Neural cell (in vitro differentiated cells): ENCODE data around the gene HNRNPLL. TPM values are rescaled to one million over a fixed set of nuclear protein-coding genes. Genes with fewer than 3 reads are reported as not detected.

Experiments used
- H2AFZ ChIP-seq: fragments of 200-600, 300-800 bp; sonication (generic), shearing (Covaris generic); 2 replicates; pipeline ENCODE4 v1.6.0; 2014; ENCODE audit warnings: low read depth, mild to moderate bottlenecking, antibody characterized with exemption, low read length, moderate library complexity
- H3F3A ChIP-seq: fragments of 200-600 bp; shearing (Covaris generic); 2 replicates; pipeline ENCODE4 v1.6.1; 2016; ENCODE audit warnings: mild to moderate bottlenecking, moderate library complexity, mixed read lengths, antibody characterized with exemption, low read length; ENCODE audit not compliant: insufficient read depth, poor library complexity, severe bottlenecking
- H3K27ac ChIP-seq: fragments of 200-600, 300-800 bp; sonication (generic), shearing (Covaris generic); 2 replicates; pipeline ENCODE4 v1.5.1; 2014; ENCODE audit warnings: mild to moderate bottlenecking, low read length, moderate library complexity
- H3K27me3 ChIP-seq: fragments of 300-800, 200-600 bp; sonication (generic), shearing (Covaris generic); 2 replicates; pipeline ENCODE4 v1.6.0; 2014; ENCODE audit warnings: mild to moderate bottlenecking, low read depth, low read length, moderate library complexity; ENCODE audit not compliant: insufficient read depth
- H3K36me3 ChIP-seq: fragments of 300-800, 200-600 bp; sonication (generic), shearing (Covaris generic); 2 replicates; pipeline ENCODE4 v1.5.1; 2014; ENCODE audit warnings: mild to moderate bottlenecking, antibody characterized with exemption, low read length, moderate library complexity; ENCODE audit not compliant: insufficient read depth
- H3K4me2 ChIP-seq: fragments of 300-800, 200-600 bp; sonication (generic), shearing (Covaris generic); 2 replicates; pipeline ENCODE4 v1.6.0; 2014; ENCODE audit warnings: mild to moderate bottlenecking, low read length
- H3K4me3 ChIP-seq: fragments of 300-800, 200-600 bp; sonication (generic), shearing (Covaris generic); 2 replicates; pipeline ENCODE4 v1.5.1; 2014; ENCODE audit warnings: mild to moderate bottlenecking, low read length, moderate library complexity
- H3K79me2 ChIP-seq: fragments of 200-600 bp; shearing (Covaris generic); replicated peaks from 2 replicates; pipeline ENCODE4 v1.6.0; 2014; ENCODE audit warnings: mild to moderate bottlenecking, low read length, moderate library complexity; ENCODE audit not compliant: insufficient read depth
- H3K9ac ChIP-seq: fragments of 300-800, 200-600 bp; sonication (generic), shearing (Covaris generic); 2 replicates; pipeline ENCODE4 v1.6.1; 2016; ENCODE audit warnings: mild to moderate bottlenecking, low read length, mixed read lengths
- H3K9me2 ChIP-seq: fragments of 200-600 bp; shearing (Covaris generic); 2 replicates; pipeline ENCODE4 v1.6.1; 2016; ENCODE audit warnings: mild to moderate bottlenecking, low read length, mixed read lengths; ENCODE audit not compliant: insufficient read depth
- H3K9me3 ChIP-seq: fragments of 200-600, 300-800 bp; sonication (generic), shearing (Covaris generic); 2 replicates; pipeline ENCODE4 v1.6.1; 2016; ENCODE audit warnings: mild to moderate bottlenecking, mixed run types, low read length, moderate library complexity, mixed read lengths
- H4K20me1 ChIP-seq: fragments of 200-600 bp; shearing (Covaris generic); 2 replicates; pipeline ENCODE4 v1.6.1; 2016; ENCODE audit warnings: mild to moderate bottlenecking, mixed run types; ENCODE audit not compliant: insufficient read depth
- EP300 ChIP-seq: fragments of 450-650 bp; conservative IDR thresholded peaks from 2 replicates; pipeline ENCODE4 v1.6.1; 2014; ENCODE audit warnings: antibody characterized with exemption, mild to moderate bottlenecking, moderate library complexity; ENCODE audit not compliant: poor library complexity, severe bottlenecking
- EZH2 ChIP-seq: fragments of 200-600, 300-800 bp; shearing (Covaris generic), sonication (generic); IDR thresholded peaks from 2 replicates; pipeline ENCODE4 v1.6.1; 2014; ENCODE audit warnings: antibody characterized with exemption, low read length, borderline replicate concordance, mild to moderate bottlenecking; ENCODE audit not compliant: insufficient read depth, poor library complexity, severe bottlenecking
- MXI1 ChIP-seq: fragments of 450-650 bp; conservative IDR thresholded peaks from 2 replicates; pipeline ENCODE4 v1.6.1; 2014; ENCODE audit warnings: antibody characterized with exemption, mild to moderate bottlenecking; ENCODE audit not compliant: poor library complexity, severe bottlenecking
- POLR2AphosphoS5 ChIP-seq: IDR thresholded peaks from 2 replicates; pipeline ENCODE4 v1.6.1; 2012
- RAD21 ChIP-seq: fragments of 450-650 bp; conservative IDR thresholded peaks from 2 replicates; pipeline ENCODE4 v1.6.1; 2014; ENCODE audit warnings: antibody characterized with exemption, mild to moderate bottlenecking, moderate library complexity
- SMC3 ChIP-seq: fragments of 450-650 bp; conservative IDR thresholded peaks from 2 replicates; pipeline ENCODE4 v1.6.1; 2014; ENCODE audit warnings: antibody characterized with exemption, mild to moderate bottlenecking, moderate library complexity; ENCODE audit not compliant: poor library complexity
- TAF1 ChIP-seq: IDR thresholded peaks from 2 replicates; pipeline ENCODE4 v1.6.1; 2012; ENCODE audit warnings: low read depth
- polyA plus RNA-seq: library from polyadenylated mRNA; depleted of rRNA; stranded (reverse); fragments of >200 nt; gene quantifications from 2 replicates; pipeline ENCODE4 v1.2.3, GENCODE V29; 2014
- TF ChIP-seq, protein P1 (sequence below): fragments of 450-650 bp; IDR thresholded peaks from 2 replicates; pipeline ENCODE4 v1.5.1; 2014; ENCODE audit warnings: antibody characterized with exemption, mild to moderate bottlenecking, moderate library complexity; ENCODE audit not compliant: poor library complexity, severe bottlenecking
- TF ChIP-seq, protein P2 (sequence below): IDR thresholded peaks from 2 replicates; pipeline ENCODE4 v1.6.1; 2012; ENCODE audit warnings: borderline replicate concordance

Gene HNRNPLL
- polyA plus RNA-seq, 1 donor from 2014 or later = 63.5 TPM

DNA sequence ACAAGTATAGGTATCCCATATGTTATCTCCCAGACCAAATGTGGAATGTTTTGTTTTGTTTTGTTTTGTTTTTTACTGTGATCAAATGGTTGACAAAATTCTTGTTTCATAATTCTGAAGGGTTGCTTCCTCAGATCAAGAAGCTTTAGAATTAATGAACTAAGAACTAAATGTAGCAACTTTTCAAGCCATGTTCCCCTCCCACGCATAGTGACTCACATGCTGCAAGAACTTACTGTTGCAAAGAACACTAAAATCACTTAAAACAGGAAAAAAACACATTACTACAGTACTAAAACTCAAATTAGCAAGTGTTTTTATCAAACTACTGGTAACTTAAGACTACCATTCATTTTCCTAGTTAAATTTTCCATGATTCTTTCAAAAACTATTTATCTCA is 30.6 kb downstream of the HNRNPLL start:
- Histone ChIP-seq H2AFZ (no peak overlapping the region), H3K4me3 (no peak overlapping the region), H3F3A (no peaks in the 10 kb centered on the region), H3K79me2 (peaks cover 9% of the 10 kb centered on the region), H3K36me3 (peaks cover 14% of the 10 kb centered on the region), H3K9me3 (no peaks in the 10 kb centered on the region), H3K27me3 (no peaks in the 10 kb centered on the region), H3K27ac (no peak overlapping the region), H3K9ac (no peak overlapping the region), H4K20me1 (no peaks in the 10 kb centered on the region), H3K9me2 (no peaks in the 10 kb centered on the region), H3K4me2 (no peak overlapping the region)
- TF ChIP-seq, protein P1, sequence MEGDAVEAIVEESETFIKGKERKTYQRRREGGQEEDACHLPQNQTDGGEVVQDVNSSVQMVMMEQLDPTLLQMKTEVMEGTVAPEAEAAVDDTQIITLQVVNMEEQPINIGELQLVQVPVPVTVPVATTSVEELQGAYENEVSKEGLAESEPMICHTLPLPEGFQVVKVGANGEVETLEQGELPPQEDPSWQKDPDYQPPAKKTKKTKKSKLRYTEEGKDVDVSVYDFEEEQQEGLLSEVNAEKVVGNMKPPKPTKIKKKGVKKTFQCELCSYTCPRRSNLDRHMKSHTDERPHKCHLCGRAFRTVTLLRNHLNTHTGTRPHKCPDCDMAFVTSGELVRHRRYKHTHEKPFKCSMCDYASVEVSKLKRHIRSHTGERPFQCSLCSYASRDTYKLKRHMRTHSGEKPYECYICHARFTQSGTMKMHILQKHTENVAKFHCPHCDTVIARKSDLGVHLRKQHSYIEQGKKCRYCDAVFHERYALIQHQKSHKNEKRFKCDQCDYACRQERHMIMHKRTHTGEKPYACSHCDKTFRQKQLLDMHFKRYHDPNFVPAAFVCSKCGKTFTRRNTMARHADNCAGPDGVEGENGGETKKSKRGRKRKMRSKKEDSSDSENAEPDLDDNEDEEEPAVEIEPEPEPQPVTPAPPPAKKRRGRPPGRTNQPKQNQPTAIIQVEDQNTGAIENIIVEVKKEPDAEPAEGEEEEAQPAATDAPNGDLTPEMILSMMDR = no peak
- TF ChIP-seq, protein P2, sequence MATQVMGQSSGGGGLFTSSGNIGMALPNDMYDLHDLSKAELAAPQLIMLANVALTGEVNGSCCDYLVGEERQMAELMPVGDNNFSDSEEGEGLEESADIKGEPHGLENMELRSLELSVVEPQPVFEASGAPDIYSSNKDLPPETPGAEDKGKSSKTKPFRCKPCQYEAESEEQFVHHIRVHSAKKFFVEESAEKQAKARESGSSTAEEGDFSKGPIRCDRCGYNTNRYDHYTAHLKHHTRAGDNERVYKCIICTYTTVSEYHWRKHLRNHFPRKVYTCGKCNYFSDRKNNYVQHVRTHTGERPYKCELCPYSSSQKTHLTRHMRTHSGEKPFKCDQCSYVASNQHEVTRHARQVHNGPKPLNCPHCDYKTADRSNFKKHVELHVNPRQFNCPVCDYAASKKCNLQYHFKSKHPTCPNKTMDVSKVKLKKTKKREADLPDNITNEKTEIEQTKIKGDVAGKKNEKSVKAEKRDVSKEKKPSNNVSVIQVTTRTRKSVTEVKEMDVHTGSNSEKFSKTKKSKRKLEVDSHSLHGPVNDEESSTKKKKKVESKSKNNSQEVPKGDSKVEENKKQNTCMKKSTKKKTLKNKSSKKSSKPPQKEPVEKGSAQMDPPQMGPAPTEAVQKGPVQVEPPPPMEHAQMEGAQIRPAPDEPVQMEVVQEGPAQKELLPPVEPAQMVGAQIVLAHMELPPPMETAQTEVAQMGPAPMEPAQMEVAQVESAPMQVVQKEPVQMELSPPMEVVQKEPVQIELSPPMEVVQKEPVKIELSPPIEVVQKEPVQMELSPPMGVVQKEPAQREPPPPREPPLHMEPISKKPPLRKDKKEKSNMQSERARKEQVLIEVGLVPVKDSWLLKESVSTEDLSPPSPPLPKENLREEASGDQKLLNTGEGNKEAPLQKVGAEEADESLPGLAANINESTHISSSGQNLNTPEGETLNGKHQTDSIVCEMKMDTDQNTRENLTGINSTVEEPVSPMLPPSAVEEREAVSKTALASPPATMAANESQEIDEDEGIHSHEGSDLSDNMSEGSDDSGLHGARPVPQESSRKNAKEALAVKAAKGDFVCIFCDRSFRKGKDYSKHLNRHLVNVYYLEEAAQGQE = no peak
- TF ChIP-seq RAD21 = no peak
- no peak for TF ChIP-seq SMC3
- no peak for TF ChIP-seq MXI1
- TF ChIP-seq TAF1 = no peak
- no peak for TF ChIP-seq EZH2
- no peak for TF ChIP-seq POLR2AphosphoS5

DNA sequence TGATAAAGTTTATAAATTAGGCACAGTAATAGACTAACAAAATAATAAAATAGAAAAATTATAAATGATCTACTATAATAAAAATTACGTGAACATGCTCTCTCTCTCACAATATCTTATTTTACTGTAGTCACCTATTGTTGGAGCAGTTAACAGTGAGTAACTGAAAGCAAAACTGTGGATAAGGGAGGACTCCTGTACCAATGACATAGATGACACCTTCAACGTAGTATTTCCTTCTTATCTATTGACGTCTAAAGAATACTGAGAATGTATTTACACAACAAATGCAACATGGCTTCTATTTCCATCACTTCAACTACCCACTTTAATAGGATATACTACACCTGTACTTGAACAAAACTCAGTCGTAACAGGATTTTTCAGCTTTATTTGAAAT is 31.5 kb downstream of the HNRNPLL start:
- Histone ChIP-seq H3K27me3 (no peaks in the 10 kb centered on the region), H2AFZ (no peak overlapping the region), H3K4me2 (no peak overlapping the region), H3K4me3 (no peak overlapping the region), H4K20me1 (no peaks in the 10 kb centered on the region), H3F3A (no peaks in the 10 kb centered on the region), H3K36me3 (peaks cover 14% of the 10 kb centered on the region), H3K9me2 (no peaks in the 10 kb centered on the region), H3K9me3 (no peaks in the 10 kb centered on the region), H3K9ac (no peak overlapping the region), H3K79me2 (peaks cover 2% of the 10 kb centered on the region), H3K27ac (no peak overlapping the region)
- TF ChIP-seq POLR2AphosphoS5 (no peak), EZH2 (no peak), TAF1 (no peak), EP300 (no peak)
- TF ChIP-seq, protein P2 = no peak
- TF ChIP-seq, protein P1 = no peak
